GM12878 (cell line): ENCODE data around the gene GGNBP2. TPM values are rescaled to one million over a fixed set of nuclear protein-coding genes. Genes with fewer than 3 reads are reported as not detected.
A peak's percentile ranks its signal among the peaks of the same experiment; 100 is the strongest.

Experiments
- ATAC-seq: fragments of 200-7000 bp; cut with Tn5 transposase; 3 replicates; pipeline ENCODE4 v1.9.1; 2020; ENCODE audit warnings: mild to moderate bottlenecking, moderate library complexity
- BruUV-seq: library from RNA; stranded (reverse); fragments of 400-500 nt; replicated peaks from 2 replicates; lab custom pipeline; 2021; lab: Mats Ljungman, UMichigan
- CTCF ChIA-PET: fragments of 300-600 bp; sonication (Branson Sonifier 250); formaldehyde crosslinking; extraction: SDS; loops from one replicate; lab custom pipeline; 2021; ENCODE audit warnings: inconsistent platforms; lab: Yijun Ruan, JAX
- POLR2A ChIA-PET: fragments of 350-600 bp; formaldehyde crosslinking; extraction: SDS; loops from one replicate; lab custom pipeline; 2021; ENCODE audit warnings: inconsistent platforms; lab: Charles Lee
- RAD21 ChIA-PET: fragments of 300-600 bp; sonication (Branson Sonifier 250); formaldehyde crosslinking; loops from one replicate; lab custom pipeline; 2023; ENCODE audit warnings: antibody characterized with exemption; ENCODE audit not compliant: unreplicated experiment; lab: Charles Lee
- SMC1A ChIA-PET: fragments of 300-600 bp; sonication (Branson Sonifier 250); formaldehyde crosslinking; loops from one replicate; lab custom pipeline; 2023; ENCODE audit not compliant: unreplicated experiment, uncharacterized antibody; lab: Charles Lee
- DNase-seq: peaks from one replicate; pipeline ENCODE4 v3.0.0-alpha.2; 2011; ENCODE audit warnings: low read depth, low spot score
- FAIRE-seq: peaks from 3 replicates; lab custom pipeline; 2011; peaks lifted over from hg19 to GRCh38; lab: Jason Lieb, UNC
- H2AFZ ChIP-seq: 2 replicates; pipeline ENCODE4 v1.6.0; 2011; ENCODE audit warnings: low read depth, low read length, control low read depth; ENCODE audit not compliant: control insufficient read depth
- H3K27ac ChIP-seq: 2 replicates; pipeline ENCODE4 v1.5.1; 2011; ENCODE audit warnings: control low read depth; ENCODE audit not compliant: control insufficient read depth, insufficient read depth
- H3K27me3 ChIP-seq, 2 experiments: replicated peaks in 1 of 2; 2 replicates each; pipeline versions ENCODE4 v1.6.0 to v1.6.1; 2011; ENCODE audit warnings: low read length in 1 of 2; ENCODE audit not compliant: control insufficient read depth in 2 of 2, insufficient read depth in 2 of 2
- H3K36me3 ChIP-seq, 2 experiments: 2 replicates each; pipeline ENCODE4 v1.5.1; 2011; ENCODE audit warnings: low read length in 1 of 2; ENCODE audit not compliant: control insufficient read depth in 2 of 2, insufficient read depth in 2 of 2
- H3K4me1 ChIP-seq: 2 replicates; pipeline ENCODE4 v1.6.1; 2011; ENCODE audit warnings: mild to moderate bottlenecking, low read length, moderate library complexity, mixed read lengths; ENCODE audit not compliant: control insufficient read depth, insufficient read depth
- H3K4me2 ChIP-seq: 2 replicates; pipeline ENCODE4 v1.6.0; 2011; ENCODE audit warnings: control low read depth; ENCODE audit not compliant: control insufficient read depth, insufficient read depth
- H3K4me3 ChIP-seq: fragments of 200-600 bp; sonication (generic); 2 replicates; pipeline ENCODE4 v1.5.1; 2016
- H3K79me2 ChIP-seq: 2 replicates; pipeline ENCODE4 v1.6.0; 2011; ENCODE audit warnings: low read length; ENCODE audit not compliant: control insufficient read depth, insufficient read depth
- H3K9ac ChIP-seq: 2 replicates; pipeline ENCODE4 v1.8.0; 2011; ENCODE audit warnings: low read length, control low read depth, mixed read lengths; ENCODE audit not compliant: control insufficient read depth, insufficient read depth
- H3K9me3 ChIP-seq: replicated peaks from 3 replicates; pipeline ENCODE4 v1.5.1; 2011; ENCODE audit warnings: mild to moderate bottlenecking, low read length; ENCODE audit not compliant: control insufficient read depth, insufficient read depth
- H4K20me1 ChIP-seq: 2 replicates; pipeline ENCODE4 v1.6.0; 2011; ENCODE audit not compliant: control insufficient read depth, insufficient read depth
- CHD2 ChIP-seq: IDR thresholded peaks from 2 replicates; pipeline ENCODE4 v1.6.1; 2011; ENCODE audit warnings: low read depth, low read length, improper control_type of control experiment, borderline replicate concordance
- DPF2 ChIP-seq: fragments of 450-650 bp; IDR thresholded peaks from 2 replicates; pipeline ENCODE4 v1.6.1; 2017; ENCODE audit warnings: mild to moderate bottlenecking
- GABPA ChIP-seq: IDR thresholded peaks from 2 replicates; pipeline ENCODE4 v1.6.1; 2014; ENCODE audit warnings: antibody characterized with exemption, low read depth, mild to moderate bottlenecking, inconsistent platforms
- NR2C2 ChIP-seq: IDR thresholded peaks from 2 replicates; pipeline ENCODE4 v1.6.1; 2011; ENCODE audit warnings: borderline replicate concordance, low read depth; ENCODE audit not compliant: control insufficient read depth, insufficient read length
- PML ChIP-seq: IDR thresholded peaks from 2 replicates; pipeline ENCODE4 v1.6.1; 2012; ENCODE audit warnings: low read length, inconsistent platforms
- POLR2A ChIP-seq: IDR thresholded peaks from 2 replicates; pipeline ENCODE4 v1.6.1; 2011; ENCODE audit warnings: low read depth, mild to moderate bottlenecking, low read length
- RFX5 ChIP-seq: IDR thresholded peaks from 2 replicates; pipeline ENCODE4 v1.6.1; 2011; ENCODE audit warnings: low read depth, low read length, improper control_type of control experiment
- SMAD5 ChIP-seq: IDR thresholded peaks from 2 replicates; pipeline ENCODE4 v1.6.1; 2016; ENCODE audit warnings: antibody characterized with exemption, low read depth
- SMC3 ChIP-seq: IDR thresholded peaks from 2 replicates; pipeline ENCODE4 v1.6.1; 2011; ENCODE audit warnings: low read length, improper control_type of control experiment, borderline replicate concordance
- TBL1XR1 ChIP-seq: IDR thresholded peaks from 2 replicates; pipeline ENCODE4 v1.6.1; 2012; ENCODE audit warnings: low read depth, low read length, improper control_type of control experiment
- TCF12 ChIP-seq: IDR thresholded peaks from 2 replicates; pipeline ENCODE4 v1.6.1; 2011; ENCODE audit warnings: low read depth, mild to moderate bottlenecking, low read length
- ZBED1 ChIP-seq: IDR thresholded peaks from 2 replicates; pipeline ENCODE4 v1.6.1; 2016; ENCODE audit warnings: borderline replicate concordance
- ZNF274 ChIP-seq: IDR thresholded peaks from one replicate; pipeline ENCODE4 v1.8.0; 2011; ENCODE audit not compliant: insufficient read length, insufficient read depth
- WGBS: methylation state at CpG from one replicate; pipeline ENCODE4 v1.1.6; 2016; ENCODE audit warnings: low lambda C conversion rate; ENCODE audit not compliant: insufficient replicate concordance, insufficient coverage; ENCODE audit errors: missing lambda C conversion rate; 5-methylcytosine and 5-hydroxymethylcytosine counted together
- in situ Hi-C: fragments of 300-500 bp; cut with MboI; formaldehyde crosslinking; loops from 9 replicates; pipeline ENCODE4 v1.14.3; 2018; ENCODE audit warnings: mixed read lengths
- intact Hi-C: fragments of 100-400 bp; cut with micrococcal nuclease; formaldehyde crosslinking; loops from one replicate; pipeline ENCODE4 v1.14.2; 2022; ENCODE audit not compliant: unreplicated experiment
- polyA plus RNA-seq, 11 experiments: library from polyadenylated mRNA; depleted of rRNA in 4 of 11; unstranded in 6 of 11; stranded (reverse) in 5 of 11; fragments of >200 nt; fragmentation: Nextera tagmentation in 4 of 11; fragmentation: Illumina TruSeq in 1 of 11; extraction: Ambion mirVana in 4 of 11; extraction: Trizol in 1 of 11; gene quantifications; 1 replicate in 1 of 11; 2 replicates in 10 of 11; pipeline versions ENCODE4 v1.2.1 to v1.2.3, GENCODE V29; 2011 to 2016; ENCODE audit warnings: inconsistent platforms in 2 of 11, missing spikeins in 2 of 11, low read depth in 1 of 11
- total RNA-seq, 4 experiments: library from RNA; depleted of rRNA in 3 of 4; stranded (reverse); fragments of >200 nt in 3 of 4; fragmentation: Illumina TruSeq in 1 of 4; extraction: Trizol in 1 of 4; gene quantifications; 2 replicates each; pipeline versions ENCODE4 v1.2.1 to v1.2.3, GENCODE V29; 2013 to 2021
- TF ChIP-seq, protein P1 (sequence below): IDR thresholded peaks from 2 replicates; pipeline ENCODE4 v1.6.1; 2011; ENCODE audit warnings: borderline replicate concordance, low read depth, mild to moderate bottlenecking, moderate library complexity, low read length; ENCODE audit not compliant: insufficient read depth, poor library complexity, severe bottlenecking
- TF ChIP-seq, protein P2 (sequence below): fragments of 150-350 bp; IDR thresholded peaks from 2 replicates; pipeline ENCODE4 v1.6.1; 2016; ENCODE audit warnings: low read depth, low read length
- TF ChIP-seq, protein P3 (sequence below): IDR thresholded peaks from 2 replicates; pipeline ENCODE4 v1.6.1; 2012; ENCODE audit warnings: improper control_type of control experiment, low read depth, low read length; ENCODE audit not compliant: insufficient replicate concordance

GGNBP2 gene
- total and polyA plus RNA-seq, 10 of the 15 experiments (the other 5 are each of a cell fraction or from before 2014, with no cell fraction given) = 36.3 to 82.0 (median 50.0) TPM

GRCh38 chr17:36592316-36592715, 47.6 kb downstream of the GGNBP2 start:
- Histone ChIP-seq H3K36me3 (peaks cover 3 to 10% of the 10 kb centered on the region in 2 experiments), H3K9me3 (no peaks in the 10 kb centered on the region), H4K20me1 (no peaks in the 10 kb centered on the region), H3K4me2 (peak overlapping the region; percentile 91), H3K4me3 (peak overlapping the region; percentile 84), H3K9ac (peak overlapping the region; percentile 70), H2AFZ (peak overlapping the region; percentile 75), H3K4me1 (peaks cover 16% of the 10 kb centered on the region), H3K27me3 (no peaks in the 10 kb centered on the region), H3K27ac (no peak overlapping the region), H3K79me2 (no peaks in the 10 kb centered on the region)
- BruUV-seq = no TSS peak
- RAD21 ChIA-PET = interaction anchor here (1.0 to 3.7 kb wide), 3 partner anchors 10 to 623 kb away, joined by 3 to 18 read pairs (median 4); partner anchors contain the start of gene MRM1
- peak; percentile 47 for ATAC-seq
- intact Hi-C loops = no loop called here
- no peak for FAIRE-seq
- WGBS = 1% methylated on average over 18 of the region's 20 CpGs
- POLR2A ChIA-PET = interaction anchor here (0.9 to 2.7 kb wide), 3 partner anchors 10 to 57 kb away, joined by 3 to 15 read pairs (median 4); partner anchors contain the start of genes GGNBP2, MRM1, MYO19 and PIGW
- SMC1A ChIA-PET = interaction anchor here (0.5 to 2.5 kb wide), 3 partner anchors 8 to 806 kb away, joined by 3 to 15 read pairs (median 3); partner anchors contain the start of gene MRM1
- in situ Hi-C loops = no loop called here
- no peak for DNase-seq
- CTCF ChIA-PET = interaction anchor here (0.6 to 2.6 kb wide), 3 partner anchors 10 to 1383 kb away, joined by 3 to 30 read pairs (median 3); partner anchors contain the start of genes MRM1, MYO19 and PIGW
- TF ChIP-seq CHD2 (no peak), GABPA (no peak), SMAD5 (no peak), SMC3 (no peak), ZNF274 (no peak), PML (no peak), RFX5 (no peak), POLR2A (no peak), ZBED1 (no peak), TCF12 (no peak), NR2C2 (no peak), TBL1XR1 (no peak), DPF2 (no peak)
- TF ChIP-seq, protein P1, sequence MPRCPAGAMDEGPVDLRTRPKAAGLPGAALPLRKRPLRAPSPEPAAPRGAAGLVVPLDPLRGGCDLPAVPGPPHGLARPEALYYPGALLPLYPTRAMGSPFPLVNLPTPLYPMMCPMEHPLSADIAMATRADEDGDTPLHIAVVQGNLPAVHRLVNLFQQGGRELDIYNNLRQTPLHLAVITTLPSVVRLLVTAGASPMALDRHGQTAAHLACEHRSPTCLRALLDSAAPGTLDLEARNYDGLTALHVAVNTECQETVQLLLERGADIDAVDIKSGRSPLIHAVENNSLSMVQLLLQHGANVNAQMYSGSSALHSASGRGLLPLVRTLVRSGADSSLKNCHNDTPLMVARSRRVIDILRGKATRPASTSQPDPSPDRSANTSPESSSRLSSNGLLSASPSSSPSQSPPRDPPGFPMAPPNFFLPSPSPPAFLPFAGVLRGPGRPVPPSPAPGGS = no peak
- TF ChIP-seq, protein P2, sequence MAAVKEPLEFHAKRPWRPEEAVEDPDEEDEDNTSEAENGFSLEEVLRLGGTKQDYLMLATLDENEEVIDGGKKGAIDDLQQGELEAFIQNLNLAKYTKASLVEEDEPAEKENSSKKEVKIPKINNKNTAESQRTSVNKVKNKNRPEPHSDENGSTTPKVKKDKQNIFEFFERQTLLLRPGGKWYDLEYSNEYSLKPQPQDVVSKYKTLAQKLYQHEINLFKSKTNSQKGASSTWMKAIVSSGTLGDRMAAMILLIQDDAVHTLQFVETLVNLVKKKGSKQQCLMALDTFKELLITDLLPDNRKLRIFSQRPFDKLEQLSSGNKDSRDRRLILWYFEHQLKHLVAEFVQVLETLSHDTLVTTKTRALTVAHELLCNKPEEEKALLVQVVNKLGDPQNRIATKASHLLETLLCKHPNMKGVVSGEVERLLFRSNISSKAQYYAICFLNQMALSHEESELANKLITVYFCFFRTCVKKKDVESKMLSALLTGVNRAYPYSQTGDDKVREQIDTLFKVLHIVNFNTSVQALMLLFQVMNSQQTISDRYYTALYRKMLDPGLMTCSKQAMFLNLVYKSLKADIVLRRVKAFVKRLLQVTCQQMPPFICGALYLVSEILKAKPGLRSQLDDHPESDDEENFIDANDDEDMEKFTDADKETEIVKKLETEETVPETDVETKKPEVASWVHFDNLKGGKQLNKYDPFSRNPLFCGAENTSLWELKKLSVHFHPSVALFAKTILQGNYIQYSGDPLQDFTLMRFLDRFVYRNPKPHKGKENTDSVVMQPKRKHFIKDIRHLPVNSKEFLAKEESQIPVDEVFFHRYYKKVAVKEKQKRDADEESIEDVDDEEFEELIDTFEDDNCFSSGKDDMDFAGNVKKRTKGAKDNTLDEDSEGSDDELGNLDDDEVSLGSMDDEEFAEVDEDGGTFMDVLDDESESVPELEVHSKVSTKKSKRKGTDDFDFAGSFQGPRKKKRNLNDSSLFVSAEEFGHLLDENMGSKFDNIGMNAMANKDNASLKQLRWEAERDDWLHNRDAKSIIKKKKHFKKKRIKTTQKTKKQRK = no peak
- TF ChIP-seq, protein P3, sequence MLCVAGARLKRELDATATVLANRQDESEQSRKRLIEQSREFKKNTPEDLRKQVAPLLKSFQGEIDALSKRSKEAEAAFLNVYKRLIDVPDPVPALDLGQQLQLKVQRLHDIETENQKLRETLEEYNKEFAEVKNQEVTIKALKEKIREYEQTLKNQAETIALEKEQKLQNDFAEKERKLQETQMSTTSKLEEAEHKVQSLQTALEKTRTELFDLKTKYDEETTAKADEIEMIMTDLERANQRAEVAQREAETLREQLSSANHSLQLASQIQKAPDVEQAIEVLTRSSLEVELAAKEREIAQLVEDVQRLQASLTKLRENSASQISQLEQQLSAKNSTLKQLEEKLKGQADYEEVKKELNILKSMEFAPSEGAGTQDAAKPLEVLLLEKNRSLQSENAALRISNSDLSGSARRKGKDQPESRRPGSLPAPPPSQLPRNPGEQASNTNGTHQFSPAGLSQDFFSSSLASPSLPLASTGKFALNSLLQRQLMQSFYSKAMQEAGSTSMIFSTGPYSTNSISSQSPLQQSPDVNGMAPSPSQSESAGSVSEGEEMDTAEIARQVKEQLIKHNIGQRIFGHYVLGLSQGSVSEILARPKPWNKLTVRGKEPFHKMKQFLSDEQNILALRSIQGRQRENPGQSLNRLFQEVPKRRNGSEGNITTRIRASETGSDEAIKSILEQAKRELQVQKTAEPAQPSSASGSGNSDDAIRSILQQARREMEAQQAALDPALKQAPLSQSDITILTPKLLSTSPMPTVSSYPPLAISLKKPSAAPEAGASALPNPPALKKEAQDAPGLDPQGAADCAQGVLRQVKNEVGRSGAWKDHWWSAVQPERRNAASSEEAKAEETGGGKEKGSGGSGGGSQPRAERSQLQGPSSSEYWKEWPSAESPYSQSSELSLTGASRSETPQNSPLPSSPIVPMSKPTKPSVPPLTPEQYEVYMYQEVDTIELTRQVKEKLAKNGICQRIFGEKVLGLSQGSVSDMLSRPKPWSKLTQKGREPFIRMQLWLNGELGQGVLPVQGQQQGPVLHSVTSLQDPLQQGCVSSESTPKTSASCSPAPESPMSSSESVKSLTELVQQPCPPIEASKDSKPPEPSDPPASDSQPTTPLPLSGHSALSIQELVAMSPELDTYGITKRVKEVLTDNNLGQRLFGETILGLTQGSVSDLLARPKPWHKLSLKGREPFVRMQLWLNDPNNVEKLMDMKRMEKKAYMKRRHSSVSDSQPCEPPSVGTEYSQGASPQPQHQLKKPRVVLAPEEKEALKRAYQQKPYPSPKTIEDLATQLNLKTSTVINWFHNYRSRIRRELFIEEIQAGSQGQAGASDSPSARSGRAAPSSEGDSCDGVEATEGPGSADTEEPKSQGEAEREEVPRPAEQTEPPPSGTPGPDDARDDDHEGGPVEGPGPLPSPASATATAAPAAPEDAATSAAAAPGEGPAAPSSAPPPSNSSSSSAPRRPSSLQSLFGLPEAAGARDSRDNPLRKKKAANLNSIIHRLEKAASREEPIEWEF = no peak
